CD4-positive, alpha-beta T cell treated with Interleukin-17A for 1 hour (primary cell): ENCODE measurements around the gene CDKL2.
"Not testable (repeated sequence)": the region's sequence is repeated elsewhere in the genome, so short reads cannot be mapped to it uniquely, and the experiment has no call there.

Experiments used
- DNase-seq: peaks from one replicate; pipeline ENCODE4 v3.0.0-alpha.2; 2020

The CDKL2 gene

DNA sequence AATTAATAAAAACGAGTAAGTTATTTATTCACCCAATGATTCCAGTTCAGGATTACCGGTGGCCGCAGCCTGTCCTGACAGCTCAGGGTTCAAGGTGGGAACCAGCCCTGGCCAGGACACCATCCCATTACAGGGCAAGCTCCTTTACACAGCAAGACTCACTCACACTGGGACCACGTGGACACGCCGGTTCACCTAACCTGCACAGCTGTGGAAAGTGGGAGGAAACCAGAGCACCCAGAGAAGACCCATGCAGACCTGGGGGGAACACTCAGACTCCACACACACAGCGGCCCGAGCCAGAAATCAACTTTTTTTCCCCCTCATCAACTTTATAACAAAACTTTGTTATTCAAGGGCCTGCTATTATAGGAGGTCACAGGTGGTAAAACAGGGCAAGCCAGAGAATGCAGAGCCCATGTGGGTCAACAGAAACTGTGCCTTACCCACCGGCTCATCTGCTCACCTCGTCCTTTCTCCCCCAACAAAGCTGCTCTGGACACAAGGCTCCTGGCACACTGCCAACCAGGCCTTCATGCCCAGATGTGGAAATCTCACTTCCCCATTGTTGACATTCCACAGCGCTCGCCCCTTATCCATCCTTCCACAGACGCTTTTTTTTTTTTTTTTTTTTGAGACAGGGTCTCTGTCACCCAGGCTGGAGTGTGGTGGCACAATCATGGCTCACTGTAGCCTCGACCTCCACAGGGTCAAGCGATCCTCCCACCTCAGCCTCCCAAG lies 82.5 kb downstream of the CDKL2 start:
- no peak for DNase-seq

DNA sequence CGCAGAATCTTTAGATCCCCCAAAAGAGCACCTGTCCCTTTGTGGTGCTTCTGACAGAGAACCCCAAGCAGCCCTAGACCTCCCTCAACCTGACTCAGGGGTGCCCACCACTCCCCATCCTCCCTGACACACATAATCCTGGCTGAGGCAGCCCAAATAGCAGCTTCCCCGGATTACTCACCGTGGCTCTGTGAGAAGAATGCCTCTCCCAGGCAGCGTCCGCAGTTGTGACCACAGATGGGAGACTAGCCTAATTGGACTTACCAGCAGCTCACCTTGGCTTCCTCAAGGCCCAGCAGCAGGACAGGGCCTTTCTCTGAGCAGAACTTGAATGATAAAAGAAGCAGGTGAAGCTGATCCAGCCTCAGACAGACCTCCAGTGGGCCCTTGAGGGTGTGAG lies 84.8 kb downstream of the CDKL2 start:
- no peak for DNase-seq

DNA sequence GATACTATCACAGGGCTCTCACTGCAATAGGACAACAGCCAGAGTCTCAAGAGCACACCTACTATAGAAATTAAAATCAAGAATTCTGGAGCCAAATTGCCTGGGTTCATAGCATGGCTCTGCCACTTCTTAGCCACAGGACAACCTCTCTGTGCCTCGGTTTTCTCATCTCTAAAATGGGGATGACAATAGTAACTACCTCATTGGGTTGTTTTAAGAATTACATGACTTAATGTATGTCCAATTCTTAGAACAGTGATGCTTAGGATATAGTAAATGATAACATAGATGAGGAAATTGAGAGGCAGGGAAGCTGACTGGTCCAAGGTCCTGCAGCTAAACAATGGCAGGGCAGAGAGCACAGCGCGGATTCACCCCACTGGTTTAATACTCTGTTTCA lies 85.5 kb downstream of the CDKL2 start:
- no peak for DNase-seq

DNA sequence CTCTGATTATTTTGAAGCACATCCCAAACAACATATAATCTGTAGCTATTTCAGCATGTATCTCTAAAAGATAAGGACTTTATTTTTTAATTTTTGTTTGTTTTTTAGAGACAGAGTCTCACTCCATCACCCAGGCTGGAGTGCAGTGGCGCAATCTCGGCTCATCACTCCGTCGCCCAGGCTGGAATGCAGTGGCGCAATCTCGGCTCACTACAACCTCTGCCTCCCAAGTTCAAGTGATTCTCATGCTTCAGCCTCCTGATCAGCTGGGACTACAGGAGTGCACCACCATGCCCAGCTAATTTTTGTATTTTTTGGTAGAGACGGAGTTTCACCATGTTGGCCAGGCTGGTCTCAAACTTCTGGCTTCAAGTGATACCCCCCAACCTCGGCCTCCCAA lies 86.1 kb downstream of the CDKL2 start:
- not testable (repeated sequence) for DNase-seq

DNA sequence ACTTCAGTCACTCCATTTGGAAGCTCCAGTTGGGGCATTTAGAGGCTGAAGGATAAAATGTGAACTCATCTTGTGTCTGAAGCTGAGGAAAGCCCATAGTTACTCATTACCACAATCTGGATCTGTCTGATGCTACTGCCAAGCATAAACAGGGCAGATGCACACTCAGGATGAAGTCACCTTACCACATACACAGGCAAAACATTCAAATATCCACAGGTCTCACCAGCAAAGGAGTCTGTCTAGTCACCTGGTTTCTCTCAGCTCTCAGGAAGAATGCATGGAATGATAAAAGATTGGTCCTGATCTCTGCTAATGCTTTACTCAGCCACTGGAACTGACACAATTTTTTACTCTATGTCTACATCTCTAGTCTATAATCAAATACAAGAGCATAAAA lies 87.5 kb downstream of the CDKL2 start:
- DNase-seq = no peak

DNA sequence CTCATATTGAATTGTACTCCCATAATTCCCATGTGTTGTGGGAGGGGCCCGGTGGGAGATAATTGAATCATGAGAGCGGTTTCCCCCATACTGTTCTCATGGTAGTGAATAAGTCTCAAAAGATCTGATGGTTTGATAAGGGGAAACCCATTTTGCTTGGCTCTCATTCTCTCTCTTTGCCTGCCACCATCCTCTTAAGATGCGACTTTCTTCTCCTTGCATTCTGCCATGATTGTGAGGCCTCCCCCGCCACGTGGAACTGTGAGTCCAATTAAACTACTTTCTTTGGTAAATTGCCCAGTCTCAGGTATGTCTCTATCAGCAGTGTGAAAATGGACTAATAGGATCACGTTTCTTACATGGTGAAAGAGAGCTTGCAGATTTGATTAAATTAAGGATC lies 93.0 kb downstream of the CDKL2 start:
- DNase-seq = not testable (repeated sequence)

DNA sequence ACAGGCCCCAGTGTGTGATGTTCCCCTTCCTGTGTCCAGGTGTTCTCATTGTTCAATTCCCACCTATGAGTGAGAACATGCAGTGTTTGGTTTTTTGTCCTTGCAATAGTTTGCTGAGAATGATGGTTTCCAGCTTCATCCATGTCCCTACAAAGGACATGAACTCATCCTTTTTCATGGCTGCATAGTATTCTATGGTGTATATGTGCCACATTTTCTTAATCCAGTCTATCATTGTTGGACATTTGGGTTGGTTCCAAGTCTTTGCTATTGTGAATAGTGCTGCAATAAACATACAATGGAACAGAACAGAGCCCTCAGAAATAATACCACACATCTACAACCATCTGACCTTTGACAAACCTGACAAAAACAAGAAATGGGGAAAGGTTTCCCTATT lies 96.4 kb downstream of the CDKL2 start:
- DNase-seq = not testable (repeated sequence)

DNA sequence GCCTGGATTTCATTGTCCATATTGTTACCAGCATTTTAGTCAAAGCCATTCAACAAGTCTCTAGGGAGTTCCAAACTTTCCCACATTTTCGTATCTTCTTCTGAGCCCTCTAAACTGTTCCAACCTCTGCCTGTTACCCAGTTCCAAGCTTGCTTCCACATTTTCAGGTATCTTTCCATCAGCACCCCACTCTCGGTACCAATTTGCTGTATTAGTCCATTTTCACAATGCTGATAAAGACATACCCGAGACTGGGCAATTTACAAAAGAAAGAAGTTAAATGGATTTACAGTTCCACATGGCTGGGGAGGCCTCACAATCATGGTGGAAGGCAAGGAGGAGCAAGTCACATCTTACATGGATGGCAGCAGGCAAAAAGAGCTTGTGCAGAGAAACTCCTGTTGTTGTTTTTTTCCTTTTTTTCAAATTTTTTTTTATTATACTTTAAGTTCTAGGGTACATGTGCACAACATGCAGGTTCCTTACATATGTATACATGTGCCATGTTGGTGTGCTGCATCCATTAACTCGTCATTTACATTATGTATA lies 96.9 kb downstream of the CDKL2 start:
- not testable (repeated sequence) for DNase-seq

DNA sequence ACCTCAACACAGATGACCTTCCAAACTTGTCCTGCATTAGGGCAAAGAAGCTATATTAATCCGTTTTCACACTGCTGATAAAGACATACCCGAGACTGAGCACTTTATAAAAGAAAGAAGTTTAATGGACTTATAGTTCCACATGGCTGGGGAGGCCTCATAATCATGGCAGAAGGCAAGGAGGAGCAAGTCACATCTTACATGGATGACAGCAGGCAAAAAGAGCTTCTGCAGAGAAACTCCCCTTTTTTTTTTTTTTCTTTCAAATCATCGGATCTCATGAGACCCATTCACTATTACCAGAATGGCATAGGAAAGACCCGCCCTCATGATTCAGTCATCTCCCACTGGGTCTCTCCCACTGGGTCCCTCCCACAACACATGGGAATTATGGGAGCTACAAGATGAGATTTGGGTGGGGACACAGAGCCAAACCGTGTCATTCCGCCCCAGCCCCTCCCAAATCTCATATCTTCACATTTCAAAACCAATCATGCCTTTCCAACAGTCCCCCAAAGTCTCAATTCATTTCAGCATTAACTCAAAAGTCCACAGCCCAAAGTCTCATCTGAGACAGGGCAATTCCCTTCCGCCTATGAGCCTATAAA lies 98.7 kb downstream of the CDKL2 start:
- DNase-seq = not testable (repeated sequence)

DNA sequence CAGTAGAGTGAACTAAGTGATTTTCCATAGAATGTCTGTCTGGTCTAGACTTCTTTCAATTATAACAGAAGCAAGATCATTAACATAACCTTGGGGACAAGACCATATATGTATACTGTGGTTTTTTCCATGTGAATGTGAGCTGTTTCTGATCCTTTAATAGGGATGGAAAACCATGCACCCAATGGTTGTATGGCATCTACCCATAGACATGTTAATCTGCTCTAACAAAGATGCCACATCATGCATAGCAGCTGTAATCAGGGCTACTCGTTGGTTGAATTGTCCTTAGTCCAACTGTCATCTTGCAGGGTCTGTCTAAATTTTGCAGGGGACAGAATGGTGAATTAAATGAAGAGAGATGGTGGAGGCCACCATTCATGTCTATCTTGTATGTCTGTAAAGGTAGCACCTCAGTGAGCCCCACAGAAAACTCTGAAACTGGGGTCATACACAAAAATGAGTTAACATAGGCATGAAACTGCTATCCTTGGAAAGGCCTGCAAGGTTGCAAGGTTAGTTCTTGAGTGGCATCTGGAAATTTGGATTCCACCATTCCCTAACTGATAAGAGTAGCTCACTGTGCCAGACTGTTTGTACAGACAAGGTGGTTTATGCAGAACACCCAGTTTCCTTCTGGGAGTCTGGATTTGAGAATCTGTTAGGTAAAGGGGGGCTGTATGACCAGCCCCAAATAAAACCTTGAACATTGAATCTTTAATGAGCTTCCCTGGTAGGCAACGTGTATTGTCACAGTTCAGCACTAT lies 99.6 kb downstream of the CDKL2 start:
- no peak for DNase-seq
